K562 (cell line): Measurements from ENCODE around the gene BST1. TPM values are rescaled to one million over a fixed set of nuclear protein-coding genes. Genes with fewer than 3 reads are reported as not detected.
A peak's percentile ranks its signal among the peaks of the same experiment; 100 is the strongest.

Experiments
- BRD4 ChIP-seq: fragments of 200-600 bp; sonication (generic); IDR thresholded peaks from 2 replicates; pipeline ENCODE4 v1.6.1; 2017; ENCODE audit warnings: inconsistent platforms
- CREB3 ChIP-seq: fragments of 450-650 bp; conservative IDR thresholded peaks from 2 replicates; pipeline ENCODE4 v1.6.1; 2016; ENCODE audit warnings: missing genetic modification characterization, low read depth, mild to moderate bottlenecking, missing compliant biosample characterization, moderate library complexity
- DNMT1 ChIP-seq: fragments of 450-650 bp; IDR thresholded peaks from 2 replicates; pipeline ENCODE4 v1.6.1; 2016; ENCODE audit warnings: antibody characterized with exemption, mild to moderate bottlenecking
- FOXJ3 ChIP-seq: sonication (generic); formaldehyde crosslinking; IDR thresholded peaks from 2 replicates; pipeline ENCODE4 v1.4.0; 2020; ENCODE audit warnings: mild to moderate bottlenecking, missing genetic modification reagents
- HDAC2 ChIP-seq: fragments of 450-650 bp; IDR thresholded peaks from 2 replicates; pipeline ENCODE4 v1.6.1; 2016; ENCODE audit warnings: mild to moderate bottlenecking
- KLF16 ChIP-seq: IDR thresholded peaks from 2 replicates; pipeline ENCODE4 v1.6.1; 2016; ENCODE audit warnings: antibody characterized with exemption
- MAFF ChIP-seq: IDR thresholded peaks from 2 replicates; pipeline ENCODE4 v1.6.1; 2012; ENCODE audit warnings: low read length, improper control_type of control experiment
- MIER1 ChIP-seq: fragments of 450-650 bp; IDR thresholded peaks from 2 replicates; pipeline ENCODE4 v1.6.1; 2016; ENCODE audit warnings: antibody characterized with exemption, mild to moderate bottlenecking, low read depth
- NCOA4 ChIP-seq: fragments of 450-650 bp; IDR thresholded peaks from 2 replicates; pipeline ENCODE4 v1.6.1; 2018; ENCODE audit warnings: mild to moderate bottlenecking; ENCODE audit not compliant: partially characterized antibody
- NR0B1 ChIP-seq: fragments of 450-650 bp; IDR thresholded peaks from one replicate; pipeline ENCODE4 v1.6.1; 2018; ENCODE audit warnings: mild to moderate bottlenecking, moderate library complexity; ENCODE audit not compliant: partially characterized antibody
- NR2C1 ChIP-seq, 2 experiments: fragments of 450-650 bp; IDR thresholded peaks; 2 replicates each; pipeline ENCODE4 v1.6.1; 2017; ENCODE audit warnings: mild to moderate bottlenecking in 2 of 2, antibody characterized with exemption in 1 of 2, inconsistent platforms in 1 of 2, missing compliant biosample characterization in 1 of 2, missing genetic modification characterization in 1 of 2
- POLR2A ChIP-seq: fragments of 450-650 bp; conservative IDR thresholded peaks from 2 replicates; pipeline ENCODE4 v1.6.1; 2016
- POLR2B ChIP-seq: fragments of 450-650 bp; IDR thresholded peaks from 2 replicates; pipeline ENCODE4 v1.6.1; 2018; ENCODE audit warnings: low read depth; ENCODE audit not compliant: partially characterized antibody
- RERE ChIP-seq: sonication (generic); formaldehyde crosslinking; IDR thresholded peaks from 2 replicates; pipeline ENCODE4 v1.8.0; 2023; ENCODE audit warnings: missing genetic modification reagents, mild to moderate bottlenecking, borderline replicate concordance
- STAT5A ChIP-seq: IDR thresholded peaks from 2 replicates; pipeline ENCODE4 v1.6.1; 2012; ENCODE audit warnings: low read length, inconsistent platforms, borderline replicate concordance
- XRCC5 ChIP-seq: fragments of 200-400 bp; formaldehyde crosslinking; IDR thresholded peaks from 2 replicates; pipeline ENCODE4 v1.6.1; 2017; ENCODE audit warnings: low read depth, mild to moderate bottlenecking, low read length
- ZNF224 ChIP-seq: sonication (generic); formaldehyde crosslinking; IDR thresholded peaks from 2 replicates; pipeline ENCODE4 v1.8.0; 2022; ENCODE audit warnings: mild to moderate bottlenecking, missing genetic modification reagents
- ZNF398 ChIP-seq: fragments of 250-450 bp; sonication (Bioruptor Pico); IDR thresholded peaks from 2 replicates; pipeline ENCODE4 v1.8.0; 2021; ENCODE audit warnings: moderate library complexity, mild to moderate bottlenecking, inconsistent platforms
- ZZZ3 ChIP-seq: fragments of 450-650 bp; IDR thresholded peaks from 2 replicates; pipeline ENCODE4 v1.6.1; 2016; ENCODE audit warnings: antibody characterized with exemption, mild to moderate bottlenecking, moderate library complexity
- polyA plus RNA-seq, 8 experiments: library from polyadenylated mRNA; depleted of rRNA in 4 of 8; stranded (reverse) in 5 of 8; unstranded in 3 of 8; fragments of >200 nt; fragmentation: Nextera tagmentation in 2 of 8; fragmentation: Illumina TruSeq in 1 of 8; extraction: Ambion mirVana in 2 of 8; extraction: Trizol in 1 of 8; gene quantifications; 2 replicates each; pipeline versions ENCODE4 v1.2.1 to v1.2.3, GENCODE V29; 2011 to 2014; ENCODE audit warnings: inconsistent platforms in 1 of 8, missing spikeins in 1 of 8
- total RNA-seq, 7 experiments: library from RNA; depleted of rRNA in 6 of 7; stranded (reverse); fragments of >200 nt in 6 of 7; fragmentation: Illumina TruSeq in 2 of 7; extraction: Trizol in 2 of 7; gene quantifications; 2 replicates each; pipeline versions ENCODE4 v1.2.1 to v1.2.3, GENCODE V29; 2011 to 2021; ENCODE audit warnings: low replicate concordance in 1 of 7

The BST1 gene
- total and polyA plus RNA-seq, 9 of the 15 experiments (the other 6 are each of a cell fraction or from before 2014, with no cell fraction given): 0.04 to 0.38 (median 0.07) TPM; not detected in 6

GRCh38 chr4:15655223-15656037 is 47.4 kb upstream of the BST1 start, which contains the start of gene FBXL5 (continued):
- TF ChIP-seq RERE (CRISPR knock-in tag) (no peak), MIER1 (no peak), BRD4 (peak; percentile 88; the same call in 1 of the 2 replicates), ZNF224 (CRISPR knock-in tag) (0 out of 2 replicates have a peak, but pooled peaks have one; percentile 19), POLR2A (peak; percentile 78), ZZZ3 (no peak), POLR2B (no peak), CREB3 (tag) (peak; percentile 93), NCOA4 (no peak), HDAC2 (no peak), STAT5A (no peak), NR2C1 (IDR thresholded peaks at IDR 0.05) (no peak), NR2C1 (tag; IDR thresholded peaks at IDR 0.05) (peak; percentile 58; the same call in 1 of the 2 replicates), DNMT1 (no peak), KLF16 (no peak), NR0B1 (no peak), MAFF (no peak), XRCC5 (no peak), FOXJ3 (CRISPR knock-in tag) (no peak), ZNF398 (CRISPR knock-in tag) (no peak)
